ENCODE results near the gene KRTAP17-1.
"Not testable (repeated sequence)": the region's sequence is repeated elsewhere in the genome, so short reads cannot be mapped to it uniquely, and the experiment has no call there.

The KRTAP17-1 gene

GRCh38 chr17:41301916-41302901, 13.3 kb downstream of the KRTAP17-1 start, which contains the start of gene KRTAP29-1:
Gene KRTAP29-1, minus strand, starts transcription at chr17:41302851. Its CDS starts 0 bp downstream, at chr17:41302851.
- no peak for DNase-seq

DNA sequence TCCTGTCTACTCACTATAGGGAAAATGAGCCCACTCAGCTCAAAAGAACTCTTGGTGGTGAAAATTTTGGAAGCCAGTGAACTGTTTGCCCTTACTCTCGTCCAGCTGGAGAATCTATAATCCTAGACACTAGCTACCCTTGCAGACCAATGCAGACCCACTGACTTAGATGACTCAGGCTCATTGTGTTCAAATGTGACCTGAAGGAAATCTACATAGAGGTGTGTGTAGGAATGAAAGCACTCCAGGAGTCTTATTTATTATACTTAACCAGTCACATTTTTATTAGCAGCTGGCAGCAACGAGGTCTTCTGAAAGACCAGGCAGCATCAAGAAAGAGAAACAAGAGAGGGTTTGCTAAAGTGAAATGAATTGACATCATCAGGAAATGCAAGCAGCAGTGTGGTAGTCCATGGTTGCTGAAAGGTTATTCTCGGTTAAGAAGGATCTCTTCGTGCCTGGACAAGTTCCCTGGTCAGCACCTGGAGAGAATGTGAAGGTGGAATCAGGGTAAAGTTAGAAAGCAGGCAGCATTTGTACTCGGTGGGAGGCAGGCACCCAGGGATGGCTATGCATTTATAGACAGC, 14.2 kb downstream of the KRTAP17-1 start:
- DNase-seq, result no peak

DNA sequence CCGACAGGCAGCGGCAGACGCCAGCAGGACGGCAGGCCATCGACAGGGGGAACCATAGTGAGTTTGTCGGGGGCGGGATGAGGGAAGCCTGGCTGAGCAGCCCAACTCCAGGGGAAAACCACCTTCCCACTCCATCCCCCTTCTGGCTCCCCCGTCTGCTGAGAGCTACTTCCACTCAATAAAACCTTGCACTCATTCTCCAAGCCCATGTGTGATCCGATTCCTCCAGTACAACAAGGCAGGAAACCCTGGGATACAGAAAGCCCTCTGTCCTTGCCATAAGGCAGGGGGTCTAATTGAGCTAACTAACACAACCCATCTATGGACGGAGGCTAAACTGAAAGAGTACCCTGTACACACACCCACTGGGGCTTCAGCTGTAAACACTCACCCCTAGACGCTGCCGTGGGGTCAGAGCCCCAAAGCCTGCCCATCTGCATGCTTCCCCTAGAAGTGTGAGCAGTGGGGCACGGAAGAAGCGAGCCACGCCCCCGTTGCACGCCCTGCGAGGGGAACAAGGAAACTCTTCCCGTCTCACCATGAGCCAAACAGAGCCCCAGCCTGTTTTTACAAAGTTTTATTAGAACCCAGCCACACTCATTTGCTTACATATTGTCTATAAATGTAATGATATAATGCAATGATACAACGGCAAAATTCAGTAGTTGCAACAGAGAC, 16.9 kb downstream of the KRTAP17-1 start:
- DNase-seq, result no peak

DNA sequence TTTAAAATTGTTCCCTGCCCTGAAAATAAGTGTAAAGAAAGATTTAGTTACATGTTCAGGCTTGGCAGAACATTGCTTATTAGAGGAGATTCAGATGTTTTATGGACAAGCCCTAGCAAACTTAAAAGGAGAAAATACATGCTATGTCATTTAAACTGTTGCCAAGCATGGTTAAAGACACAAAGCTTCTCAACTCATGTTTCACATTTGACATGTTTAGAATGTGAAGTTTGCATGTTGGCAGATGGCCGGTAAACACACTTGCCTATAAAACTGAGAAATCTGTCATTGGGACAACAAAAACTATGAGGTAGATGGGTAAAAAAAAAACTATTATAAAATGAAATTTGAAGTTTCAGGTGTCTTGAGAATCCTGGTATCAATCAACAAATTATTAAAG, 18.7 kb downstream of the KRTAP17-1 start:
- DNase-seq, result no peak

DNA sequence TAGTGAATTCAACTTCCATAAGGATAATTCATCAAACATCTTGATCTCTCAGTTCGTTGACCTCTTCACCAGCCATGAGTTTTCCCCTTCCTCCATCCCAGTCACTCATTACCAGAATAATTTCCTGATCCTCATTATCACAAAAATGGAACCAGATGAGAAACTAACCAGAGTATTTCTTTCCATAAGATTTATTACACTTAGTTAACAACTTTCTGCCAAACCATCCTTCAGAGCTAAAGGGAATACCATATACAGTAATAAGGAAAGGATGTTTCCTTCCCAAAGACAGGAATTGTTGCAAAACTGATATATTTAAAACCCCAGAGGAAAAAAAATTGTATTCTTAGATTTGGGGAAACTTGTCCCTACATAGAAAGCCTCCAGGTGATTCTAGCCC, 21.5 kb downstream of the KRTAP17-1 start:
- no peak for DNase-seq

DNA sequence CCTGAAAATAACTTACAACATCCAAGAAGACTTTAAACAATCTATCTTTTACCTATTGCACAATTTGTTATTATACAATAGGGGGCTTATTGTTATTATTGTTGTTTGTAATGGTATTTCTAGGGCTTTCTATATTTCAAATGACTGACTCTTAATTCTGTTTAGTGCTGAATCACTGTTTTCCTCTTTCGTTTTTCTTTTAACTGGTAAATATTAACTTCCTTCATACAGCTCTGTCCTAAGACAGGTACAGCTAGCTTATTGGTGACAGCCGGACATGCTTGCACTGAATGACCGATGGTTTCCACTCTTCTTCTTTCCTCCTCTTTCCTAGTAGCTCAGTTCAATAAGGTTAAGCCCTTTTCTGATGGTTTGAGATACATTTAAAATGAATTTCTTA, 28.5 kb downstream of the KRTAP17-1 start:
- no peak for DNase-seq

DNA sequence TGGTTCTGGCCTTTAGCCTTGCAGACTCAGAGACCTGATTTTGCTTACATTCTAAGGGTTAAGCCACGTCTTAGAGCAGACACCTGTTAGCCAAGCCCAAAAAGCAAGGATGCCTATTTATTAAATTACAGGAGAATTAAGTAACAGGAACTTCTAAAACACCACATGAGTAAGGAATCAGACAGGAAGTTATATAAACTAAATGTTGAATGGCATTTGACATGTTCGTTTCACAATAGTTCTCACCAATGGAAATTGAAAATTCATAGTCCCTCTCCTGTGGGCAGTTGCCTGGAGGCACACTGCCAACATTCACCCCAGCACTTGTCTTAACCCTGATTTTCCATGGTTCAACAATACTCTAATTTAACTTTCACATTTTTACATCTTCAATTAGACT, 31.0 kb downstream of the KRTAP17-1 start:
- no peak for DNase-seq

DNA sequence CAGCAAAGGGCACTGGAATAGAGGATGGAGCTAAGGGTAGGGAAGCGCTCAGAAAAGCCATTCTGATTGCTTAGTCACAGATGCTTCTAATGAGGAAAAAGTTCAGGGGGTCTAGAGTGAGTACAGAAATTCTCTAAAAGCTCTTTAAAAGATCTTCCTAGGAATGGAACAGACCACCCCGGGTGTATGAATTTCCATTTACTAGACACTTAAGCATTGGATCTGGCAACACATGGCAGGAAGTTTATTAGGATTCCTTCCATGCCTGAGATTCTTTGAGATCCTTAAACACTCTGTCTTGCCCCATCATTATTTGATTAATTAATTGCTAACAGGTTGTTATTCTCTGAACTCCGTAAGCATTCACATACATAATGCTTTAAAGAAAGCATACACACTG, 31.5 kb downstream of the KRTAP17-1 start:
- no peak for DNase-seq

GRCh38 chr17:41278176-41278955, 37.1 kb downstream of the KRTAP17-1 start:
- no peak for DNase-seq

DNA sequence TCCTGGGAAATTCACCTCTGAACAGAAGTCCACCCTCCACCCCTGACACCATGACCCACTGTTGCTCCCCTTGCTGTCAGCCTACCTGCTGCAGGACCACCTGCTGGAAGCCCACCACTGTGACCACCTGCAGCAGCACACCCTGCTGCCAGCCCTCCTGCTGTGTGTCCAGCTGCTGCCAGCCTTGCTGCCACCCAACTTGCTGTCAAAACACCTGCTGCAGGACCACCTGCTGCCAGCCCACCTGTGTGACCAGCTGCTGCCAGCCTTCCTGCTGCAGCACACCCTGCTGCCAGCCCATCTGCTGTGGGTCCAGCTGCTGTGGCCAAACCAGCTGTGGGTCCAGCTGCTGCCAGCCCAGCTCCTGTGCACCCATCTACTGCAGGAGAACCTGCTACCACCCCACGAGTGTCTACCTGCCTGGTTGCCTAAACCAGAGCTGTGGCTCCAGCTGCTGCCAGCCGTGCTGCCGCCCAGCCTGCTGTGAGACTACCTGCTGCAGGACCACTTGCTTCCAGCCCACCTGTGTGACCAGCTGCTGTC, 39.8 kb downstream of the KRTAP17-1 start, which contains the start of gene KRTAP9-7:
Gene KRTAP9-7 (plus strand): TSS at position 51 of the 543 bp plus-strand sequence. CDS start 0 bp downstream, at position 51.
- not testable (repeated sequence) for DNase-seq

GRCh38 chr17:41271858-41272257, 43.7 kb downstream of the KRTAP17-1 start:
- DNase-seq, result no peak

DNA sequence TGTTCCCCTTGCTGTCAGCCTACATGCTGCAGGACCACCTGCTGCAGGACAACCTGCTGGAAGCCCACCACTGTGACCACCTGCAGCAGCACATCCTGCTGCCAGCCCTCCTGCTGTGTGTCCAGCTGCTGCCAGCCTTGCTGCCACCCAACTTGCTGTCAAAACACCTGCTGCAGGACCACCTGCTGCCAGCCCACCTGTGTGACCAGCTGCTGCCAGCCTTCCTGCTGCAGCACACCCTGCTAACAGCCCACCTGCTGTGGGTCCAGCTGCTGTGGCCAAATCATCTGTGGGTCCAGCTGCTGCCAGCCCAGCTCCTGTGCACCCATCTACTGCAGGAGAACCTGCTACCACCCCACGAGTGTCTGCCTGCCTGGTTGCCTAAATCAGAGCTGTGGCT, 44.2 kb downstream of the KRTAP17-1 start:
- not testable (repeated sequence) for DNase-seq

DNA sequence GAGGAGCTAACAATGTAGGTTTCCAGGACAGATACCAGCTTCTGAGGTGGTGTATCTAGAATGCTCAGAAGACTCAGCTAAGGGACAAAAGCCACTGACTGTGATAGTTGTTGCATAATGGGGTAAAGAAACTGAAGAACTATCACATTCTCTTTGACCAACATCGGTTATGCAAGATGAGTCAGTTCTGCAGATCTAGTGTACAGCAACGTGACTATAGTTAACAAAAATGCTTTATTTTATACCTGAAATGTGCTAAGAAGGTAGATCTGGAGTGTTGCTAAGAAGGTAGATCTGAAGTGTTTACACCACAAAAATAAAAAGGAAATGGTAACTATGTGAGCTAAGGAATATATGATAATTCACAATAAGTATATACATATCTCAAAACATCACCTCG, 47.8 kb downstream of the KRTAP17-1 start:
- no peak for DNase-seq

- DNase-seq, result no peak
These were observed 50.4 kb downstream of the KRTAP17-1 start, which contains the start of gene KRTAP9-6 for GRCh38 chr17:41265078-41265477. Gene KRTAP9-6, plus strand, starts transcription at chr17:41265378. Its CDS starts 0 bp downstream, at chr17:41265378.

All from activated CD4-positive, alpha-beta T cell treated with anti-CD3 and anti-CD28 coated beads, Interleukin-2, amount 50 U/mL, for 4 hours (primary cell).